Measurements from ENCODE around the gene NCSTN. TPM values are rescaled to one million over a fixed set of nuclear protein-coding genes. Genes with fewer than 3 reads are reported as not detected.
A peak's percentile ranks its signal among the peaks of the same experiment; 100 is the strongest.

NCSTN gene
- total RNA-seq, 1 donor from 2014 or later, result 142 TPM

- peaks cover 18% of the 10 kb centered on the region for H3K4me1 Mint-ChIP-seq (ENCODE audit: low read depth)
- H3K27me3 Mint-ChIP-seq, result no peaks in the 10 kb centered on the region
Measured at GRCh38 chr1:160338580-160338979, 4.6 kb upstream of the NCSTN start.

GRCh38 chr1:160340146-160340545, 3.0 kb upstream of the NCSTN start:
- DNase-seq (ENCODE audit: low spot score, unreplicated experiment), result no peak
- H3K27me3 Mint-ChIP-seq, result no peaks in the 10 kb centered on the region
- TF ChIP-seq CTCF (IDR thresholded peaks at IDR 0.05; ENCODE audit: unreplicated experiment), result no peak
- peaks cover 9% of the 10 kb centered on the region for H3K36me3 Mint-ChIP-seq (ENCODE audit: insufficient read depth)
- no peaks in the 10 kb centered on the region for H3K9me3 Mint-ChIP-seq (ENCODE audit: low read depth)
- peaks cover 25% of the 10 kb centered on the region for H3K4me1 Mint-ChIP-seq (ENCODE audit: low read depth)
- H3K4me3 Mint-ChIP-seq (ENCODE audit: low read depth), result no peak overlapping the region
- no peak overlapping the region for H3K27ac Mint-ChIP-seq

More at GRCh38 chr1:160338580-160338979, 4.6 kb upstream of the NCSTN start:
- Mint-ChIP-seq H3K36me3 (ENCODE audit: insufficient read depth) (peaks cover 12% of the 10 kb centered on the region), H3K9me3 (ENCODE audit: low read depth) (no peaks in the 10 kb centered on the region), H3K27ac (no peak overlapping the region), H3K4me3 (ENCODE audit: low read depth) (no peak overlapping the region)
- no peak for TF ChIP-seq CTCF (IDR thresholded peaks at IDR 0.05; ENCODE audit: unreplicated experiment)
- DNase-seq (ENCODE audit: low spot score, unreplicated experiment), result no peak

GRCh38 chr1:160340866-160341265, 2.3 kb upstream of the NCSTN start:
- no peak for DNase-seq (ENCODE audit: low spot score, unreplicated experiment)
- H3K4me3 Mint-ChIP-seq (ENCODE audit: low read depth), result no peak overlapping the region
- peak overlapping the region; percentile 5 for H3K27ac Mint-ChIP-seq
- H3K4me1 Mint-ChIP-seq (ENCODE audit: low read depth), result peaks cover 25% of the 10 kb centered on the region
- H3K36me3 Mint-ChIP-seq (ENCODE audit: insufficient read depth), result peaks cover 9% of the 10 kb centered on the region
- no peaks in the 10 kb centered on the region for H3K27me3 Mint-ChIP-seq
- TF ChIP-seq CTCF (IDR thresholded peaks at IDR 0.05; ENCODE audit: unreplicated experiment), result no peak
- H3K9me3 Mint-ChIP-seq (ENCODE audit: low read depth), result no peaks in the 10 kb centered on the region

GRCh38 chr1:160342526-160342925, 657 bp upstream of the NCSTN start:
- no peaks in the 10 kb centered on the region for H3K9me3 Mint-ChIP-seq (ENCODE audit: low read depth)
- no peak for TF ChIP-seq CTCF (IDR thresholded peaks at IDR 0.05; ENCODE audit: unreplicated experiment)
- peaks cover 25% of the 10 kb centered on the region for H3K4me1 Mint-ChIP-seq (ENCODE audit: low read depth)
- H3K27ac Mint-ChIP-seq, result peak overlapping the region; percentile 100
- peaks cover 7% of the 10 kb centered on the region for H3K36me3 Mint-ChIP-seq (ENCODE audit: insufficient read depth)
- H3K27me3 Mint-ChIP-seq, result no peaks in the 10 kb centered on the region
- no peak for DNase-seq (ENCODE audit: low spot score, unreplicated experiment)
- peak overlapping the region; percentile 99 for H3K4me3 Mint-ChIP-seq (ENCODE audit: low read depth)

GRCh38 chr1:160344241-160344640, 1.1 kb downstream of the NCSTN start:
- peaks cover 25% of the 10 kb centered on the region for H3K4me1 Mint-ChIP-seq (ENCODE audit: low read depth)
- DNase-seq (ENCODE audit: low spot score, unreplicated experiment), result no peak
- H3K27me3 Mint-ChIP-seq, result no peaks in the 10 kb centered on the region
- no peak for TF ChIP-seq CTCF (IDR thresholded peaks at IDR 0.05; ENCODE audit: unreplicated experiment)
- H3K27ac Mint-ChIP-seq, result peak overlapping the region; percentile 100
- H3K4me3 Mint-ChIP-seq (ENCODE audit: low read depth), result peak overlapping the region; percentile 99
- H3K9me3 Mint-ChIP-seq (ENCODE audit: low read depth), result no peaks in the 10 kb centered on the region
- no peaks in the 10 kb centered on the region for H3K36me3 Mint-ChIP-seq (ENCODE audit: insufficient read depth)

Measured in progenitor cell of endocrine pancreas (in vitro differentiated cells).